GM23338 (cell line): Measurements from ENCODE around the gene PLBD2. TPM values are rescaled to one million over a fixed set of nuclear protein-coding genes. Genes with fewer than 3 reads are reported as not detected.

ENCODE experiments used
- ATAC-seq: fragments of 200-7000 bp; cut with Tn5 transposase; 3 replicates; pipeline ENCODE4 v1.9.1; 2020
- DNase-seq: peaks from one replicate; pipeline ENCODE4 v3.0.0-alpha.2; 2015; ENCODE audit warnings: low spot score
- H2AFZ ChIP-seq: fragments of 200-600 bp; sonication (generic); 2 replicates; pipeline ENCODE4 v1.8.0; 2016; ENCODE audit warnings: antibody characterized with exemption, mild to moderate bottlenecking, moderate library complexity
- H3F3A ChIP-seq: fragments of 200-600 bp; sonication (generic); replicated peaks from 2 replicates; pipeline ENCODE4 v1.8.0; 2017; ENCODE audit warnings: antibody characterized with exemption, mixed run types, low read depth
- H3K27ac ChIP-seq: fragments of 200-600 bp; sonication (generic); 2 replicates; pipeline ENCODE4 v1.6.1; 2016; ENCODE audit warnings: low read depth
- H3K27me3 ChIP-seq: fragments of 200-600 bp; sonication (generic); 2 replicates; pipeline ENCODE4 v1.8.0; 2016; ENCODE audit warnings: mild to moderate bottlenecking, mixed run types, moderate library complexity; ENCODE audit not compliant: insufficient read depth
- H3K36me3 ChIP-seq: fragments of 200-600 bp; sonication (generic); 2 replicates; pipeline ENCODE4 v1.8.0; 2016; ENCODE audit warnings: mild to moderate bottlenecking; ENCODE audit not compliant: insufficient read depth
- H3K4me1 ChIP-seq: fragments of 200-600 bp; sonication (generic); 2 replicates; pipeline ENCODE4 v1.8.0; 2016; ENCODE audit warnings: mild to moderate bottlenecking, moderate library complexity; ENCODE audit not compliant: insufficient read depth
- H3K4me2 ChIP-seq: fragments of 200-600 bp; sonication (generic); 2 replicates; pipeline ENCODE4 v1.7.1; 2017; ENCODE audit warnings: mixed run types
- H3K4me3 ChIP-seq: fragments of 200-600 bp; sonication (generic); 2 replicates; pipeline ENCODE4 v1.6.1; 2016; ENCODE audit warnings: mixed run types
- H3K79me2 ChIP-seq: fragments of 200-600 bp; sonication (generic); replicated peaks from 2 replicates; pipeline ENCODE4 v1.8.0; 2017; ENCODE audit warnings: mild to moderate bottlenecking; ENCODE audit not compliant: insufficient read depth
- H3K9me2 ChIP-seq: fragments of 200-600 bp; sonication (generic); 2 replicates; pipeline ENCODE4 v1.8.0; 2017; ENCODE audit not compliant: insufficient read depth
- H4K20me1 ChIP-seq: fragments of 200-600 bp; sonication (generic); replicated peaks from 2 replicates; pipeline ENCODE4 v1.8.0; 2017; ENCODE audit warnings: mild to moderate bottlenecking; ENCODE audit not compliant: insufficient read depth
- H3K27ac Mint-ChIP-seq: 2 replicates; pipeline ENCODE4 v1.8.0; 2020; ENCODE audit warnings: inconsistent platforms, mild to moderate bottlenecking, moderate library complexity, mixed read lengths
- H3K27me3 Mint-ChIP-seq: 3 replicates; pipeline ENCODE4 v1.8.0; 2022; ENCODE audit warnings: low read depth, mild to moderate bottlenecking, moderate library complexity, mixed read lengths, inconsistent platforms; ENCODE audit not compliant: insufficient read depth, poor library complexity
- H3K36me3 Mint-ChIP-seq: 3 replicates; pipeline ENCODE4 v1.8.0; 2021; ENCODE audit warnings: low read depth, mild to moderate bottlenecking, inconsistent platforms, moderate library complexity, mixed read lengths
- H3K4me1 Mint-ChIP-seq: 3 replicates; pipeline ENCODE4 v1.8.0; 2020; ENCODE audit warnings: mild to moderate bottlenecking, inconsistent platforms, mixed read lengths
- H3K4me3 Mint-ChIP-seq: 3 replicates; pipeline ENCODE4 v1.8.0; 2021; ENCODE audit warnings: moderate library complexity, mild to moderate bottlenecking, inconsistent platforms, mixed read lengths
- H3K9me3 Mint-ChIP-seq: 3 replicates; pipeline ENCODE4 v1.8.0; 2020; ENCODE audit warnings: moderate library complexity, mild to moderate bottlenecking, inconsistent platforms, mixed read lengths
- CREB1 ChIP-seq: fragments of 250-450 bp; sonication (Bioruptor Pico); IDR thresholded peaks from 2 replicates; pipeline ENCODE4 v1.5.0; 2020; ENCODE audit warnings: low read depth, mild to moderate bottlenecking, moderate library complexity
- EZH2 ChIP-seq: fragments of 200-600 bp; sonication (generic); IDR thresholded peaks from one replicate; pipeline ENCODE4 v1.8.0; 2017; ENCODE audit warnings: antibody characterized with exemption, mild to moderate bottlenecking, low read depth; ENCODE audit not compliant: unreplicated experiment
- EZH2phosphoT487 ChIP-seq: fragments of 200-600 bp; sonication (generic); IDR thresholded peaks from one replicate; pipeline ENCODE4 v1.8.1; 2018; ENCODE audit warnings: antibody characterized with exemption; ENCODE audit not compliant: unreplicated experiment
- JUNB ChIP-seq: IDR thresholded peaks from one replicate; pipeline ENCODE4 v1.6.1; 2016; ENCODE audit warnings: antibody characterized with exemption; ENCODE audit not compliant: unreplicated experiment
- NANOG ChIP-seq: IDR thresholded peaks from 2 replicates; pipeline ENCODE4 v1.6.1; 2016; ENCODE audit warnings: antibody characterized with exemption, borderline replicate concordance
- POLR2AphosphoS5 ChIP-seq: IDR thresholded peaks from 2 replicates; pipeline ENCODE4 v1.6.1; 2016; ENCODE audit warnings: antibody characterized with exemption, low read depth
- STAT1 ChIP-seq: IDR thresholded peaks from one replicate; pipeline ENCODE4 v1.6.1; 2016; ENCODE audit warnings: antibody characterized with exemption; ENCODE audit not compliant: unreplicated experiment
- ZNF114 ChIP-seq: fragments of 250-450 bp; sonication (Bioruptor Pico); IDR thresholded peaks from 2 replicates; pipeline ENCODE4 v1.5.0; 2020; ENCODE audit warnings: mild to moderate bottlenecking, moderate library complexity
- ZNF331 ChIP-seq: fragments of 250-450 bp; sonication (Bioruptor Pico); IDR thresholded peaks from 2 replicates; pipeline ENCODE4 v1.5.0; 2020; ENCODE audit warnings: low read depth, mild to moderate bottlenecking, moderate library complexity
- polyA plus RNA-seq: library from polyadenylated mRNA; unstranded; fragments of >200 nt; fragmentation: Nextera tagmentation; extraction: Ambion mirVana; gene quantifications from 2 replicates; pipeline ENCODE4 v1.2.1, GENCODE V29; 2016
- total RNA-seq: library from RNA; depleted of rRNA; stranded (reverse); fragments of >200 nt; shearing (Covaris generic); gene quantifications from 2 replicates; pipeline ENCODE4 v1.2.3, GENCODE V29; 2014
- TF ChIP-seq, protein P1 (sequence below), 2 experiments: fragments of 200-600 bp in 1 of 2; sonication (generic) in 1 of 2; conservative IDR thresholded peaks; 2 replicates each; pipeline versions ENCODE4 v1.5.1 to v1.6.1; 2016 to 2017; ENCODE audit warnings: antibody characterized with exemption in 2 of 2, low read depth in 2 of 2, mild to moderate bottlenecking in 2 of 2, moderate library complexity in 1 of 2
- TF ChIP-seq, protein P2 (sequence below): fragments of 250-450 bp; sonication (Bioruptor Pico); IDR thresholded peaks from 2 replicates; pipeline ENCODE4 v1.5.0; 2020; ENCODE audit warnings: mild to moderate bottlenecking, moderate library complexity
- TF ChIP-seq, protein P3 (sequence below): IDR thresholded peaks from 2 replicates; pipeline ENCODE4 v1.6.1; 2016; ENCODE audit warnings: antibody characterized with exemption
- TF ChIP-seq, protein P4 (sequence below): IDR thresholded peaks from one replicate; pipeline ENCODE4 v1.6.1; 2018; ENCODE audit warnings: antibody characterized with exemption; ENCODE audit not compliant: unreplicated experiment

PLBD2 gene
- total and polyA plus RNA-seq, 2 experiments from 2014 or later, result 10.2 to 37.1 TPM

DNA sequence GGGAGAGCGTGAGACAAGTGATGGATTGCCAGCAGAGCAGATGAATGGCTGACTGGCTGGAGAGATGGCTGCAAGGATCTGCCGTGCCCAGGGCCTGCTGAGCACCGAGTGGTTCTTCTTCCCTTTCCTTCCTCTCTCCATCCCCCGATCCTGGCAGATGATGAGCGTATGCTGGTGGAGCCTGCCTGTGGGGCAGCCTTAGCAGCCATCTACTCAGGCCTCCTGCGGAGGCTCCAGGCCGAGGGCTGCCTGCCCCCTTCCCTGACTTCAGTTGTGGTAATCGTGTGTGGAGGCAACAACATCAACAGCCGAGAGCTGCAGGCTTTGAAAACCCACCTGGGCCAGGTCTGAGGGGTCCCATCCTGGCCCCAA is 79.3 kb downstream of the PLBD2 start:
- H3K27ac Mint-ChIP-seq, result no peak overlapping the region
- Histone ChIP-seq H3K4me2 (no peak overlapping the region), H3K4me3 (no peak overlapping the region), H4K20me1 (no peaks in the 10 kb centered on the region), H3F3A (no peaks in the 10 kb centered on the region), H3K79me2 (no peaks in the 10 kb centered on the region), H3K36me3 (no peaks in the 10 kb centered on the region), H3K27me3 (no peaks in the 10 kb centered on the region), H3K4me1 (no peaks in the 10 kb centered on the region), H3K9me2 (no peaks in the 10 kb centered on the region), H3K27ac (no peak overlapping the region), H2AFZ (no peak overlapping the region)
- no peaks in the 10 kb centered on the region for H3K9me3 Mint-ChIP-seq
- DNase-seq (no peak), ATAC-seq (no peak)
- no peak for TF ChIP-seq CREB1
- TF ChIP-seq, protein P1, sequence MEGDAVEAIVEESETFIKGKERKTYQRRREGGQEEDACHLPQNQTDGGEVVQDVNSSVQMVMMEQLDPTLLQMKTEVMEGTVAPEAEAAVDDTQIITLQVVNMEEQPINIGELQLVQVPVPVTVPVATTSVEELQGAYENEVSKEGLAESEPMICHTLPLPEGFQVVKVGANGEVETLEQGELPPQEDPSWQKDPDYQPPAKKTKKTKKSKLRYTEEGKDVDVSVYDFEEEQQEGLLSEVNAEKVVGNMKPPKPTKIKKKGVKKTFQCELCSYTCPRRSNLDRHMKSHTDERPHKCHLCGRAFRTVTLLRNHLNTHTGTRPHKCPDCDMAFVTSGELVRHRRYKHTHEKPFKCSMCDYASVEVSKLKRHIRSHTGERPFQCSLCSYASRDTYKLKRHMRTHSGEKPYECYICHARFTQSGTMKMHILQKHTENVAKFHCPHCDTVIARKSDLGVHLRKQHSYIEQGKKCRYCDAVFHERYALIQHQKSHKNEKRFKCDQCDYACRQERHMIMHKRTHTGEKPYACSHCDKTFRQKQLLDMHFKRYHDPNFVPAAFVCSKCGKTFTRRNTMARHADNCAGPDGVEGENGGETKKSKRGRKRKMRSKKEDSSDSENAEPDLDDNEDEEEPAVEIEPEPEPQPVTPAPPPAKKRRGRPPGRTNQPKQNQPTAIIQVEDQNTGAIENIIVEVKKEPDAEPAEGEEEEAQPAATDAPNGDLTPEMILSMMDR (conservative IDR thresholded peaks at IDR 0.05; ENCODE audit: low read depth in 2 of 2), result no peak
- TF ChIP-seq POLR2AphosphoS5, result no peak
- TF ChIP-seq EZH2phosphoT487, result no peak
- TF ChIP-seq ZNF331 (CRISPR knock-in tag), result no peak
- TF ChIP-seq, protein P2, sequence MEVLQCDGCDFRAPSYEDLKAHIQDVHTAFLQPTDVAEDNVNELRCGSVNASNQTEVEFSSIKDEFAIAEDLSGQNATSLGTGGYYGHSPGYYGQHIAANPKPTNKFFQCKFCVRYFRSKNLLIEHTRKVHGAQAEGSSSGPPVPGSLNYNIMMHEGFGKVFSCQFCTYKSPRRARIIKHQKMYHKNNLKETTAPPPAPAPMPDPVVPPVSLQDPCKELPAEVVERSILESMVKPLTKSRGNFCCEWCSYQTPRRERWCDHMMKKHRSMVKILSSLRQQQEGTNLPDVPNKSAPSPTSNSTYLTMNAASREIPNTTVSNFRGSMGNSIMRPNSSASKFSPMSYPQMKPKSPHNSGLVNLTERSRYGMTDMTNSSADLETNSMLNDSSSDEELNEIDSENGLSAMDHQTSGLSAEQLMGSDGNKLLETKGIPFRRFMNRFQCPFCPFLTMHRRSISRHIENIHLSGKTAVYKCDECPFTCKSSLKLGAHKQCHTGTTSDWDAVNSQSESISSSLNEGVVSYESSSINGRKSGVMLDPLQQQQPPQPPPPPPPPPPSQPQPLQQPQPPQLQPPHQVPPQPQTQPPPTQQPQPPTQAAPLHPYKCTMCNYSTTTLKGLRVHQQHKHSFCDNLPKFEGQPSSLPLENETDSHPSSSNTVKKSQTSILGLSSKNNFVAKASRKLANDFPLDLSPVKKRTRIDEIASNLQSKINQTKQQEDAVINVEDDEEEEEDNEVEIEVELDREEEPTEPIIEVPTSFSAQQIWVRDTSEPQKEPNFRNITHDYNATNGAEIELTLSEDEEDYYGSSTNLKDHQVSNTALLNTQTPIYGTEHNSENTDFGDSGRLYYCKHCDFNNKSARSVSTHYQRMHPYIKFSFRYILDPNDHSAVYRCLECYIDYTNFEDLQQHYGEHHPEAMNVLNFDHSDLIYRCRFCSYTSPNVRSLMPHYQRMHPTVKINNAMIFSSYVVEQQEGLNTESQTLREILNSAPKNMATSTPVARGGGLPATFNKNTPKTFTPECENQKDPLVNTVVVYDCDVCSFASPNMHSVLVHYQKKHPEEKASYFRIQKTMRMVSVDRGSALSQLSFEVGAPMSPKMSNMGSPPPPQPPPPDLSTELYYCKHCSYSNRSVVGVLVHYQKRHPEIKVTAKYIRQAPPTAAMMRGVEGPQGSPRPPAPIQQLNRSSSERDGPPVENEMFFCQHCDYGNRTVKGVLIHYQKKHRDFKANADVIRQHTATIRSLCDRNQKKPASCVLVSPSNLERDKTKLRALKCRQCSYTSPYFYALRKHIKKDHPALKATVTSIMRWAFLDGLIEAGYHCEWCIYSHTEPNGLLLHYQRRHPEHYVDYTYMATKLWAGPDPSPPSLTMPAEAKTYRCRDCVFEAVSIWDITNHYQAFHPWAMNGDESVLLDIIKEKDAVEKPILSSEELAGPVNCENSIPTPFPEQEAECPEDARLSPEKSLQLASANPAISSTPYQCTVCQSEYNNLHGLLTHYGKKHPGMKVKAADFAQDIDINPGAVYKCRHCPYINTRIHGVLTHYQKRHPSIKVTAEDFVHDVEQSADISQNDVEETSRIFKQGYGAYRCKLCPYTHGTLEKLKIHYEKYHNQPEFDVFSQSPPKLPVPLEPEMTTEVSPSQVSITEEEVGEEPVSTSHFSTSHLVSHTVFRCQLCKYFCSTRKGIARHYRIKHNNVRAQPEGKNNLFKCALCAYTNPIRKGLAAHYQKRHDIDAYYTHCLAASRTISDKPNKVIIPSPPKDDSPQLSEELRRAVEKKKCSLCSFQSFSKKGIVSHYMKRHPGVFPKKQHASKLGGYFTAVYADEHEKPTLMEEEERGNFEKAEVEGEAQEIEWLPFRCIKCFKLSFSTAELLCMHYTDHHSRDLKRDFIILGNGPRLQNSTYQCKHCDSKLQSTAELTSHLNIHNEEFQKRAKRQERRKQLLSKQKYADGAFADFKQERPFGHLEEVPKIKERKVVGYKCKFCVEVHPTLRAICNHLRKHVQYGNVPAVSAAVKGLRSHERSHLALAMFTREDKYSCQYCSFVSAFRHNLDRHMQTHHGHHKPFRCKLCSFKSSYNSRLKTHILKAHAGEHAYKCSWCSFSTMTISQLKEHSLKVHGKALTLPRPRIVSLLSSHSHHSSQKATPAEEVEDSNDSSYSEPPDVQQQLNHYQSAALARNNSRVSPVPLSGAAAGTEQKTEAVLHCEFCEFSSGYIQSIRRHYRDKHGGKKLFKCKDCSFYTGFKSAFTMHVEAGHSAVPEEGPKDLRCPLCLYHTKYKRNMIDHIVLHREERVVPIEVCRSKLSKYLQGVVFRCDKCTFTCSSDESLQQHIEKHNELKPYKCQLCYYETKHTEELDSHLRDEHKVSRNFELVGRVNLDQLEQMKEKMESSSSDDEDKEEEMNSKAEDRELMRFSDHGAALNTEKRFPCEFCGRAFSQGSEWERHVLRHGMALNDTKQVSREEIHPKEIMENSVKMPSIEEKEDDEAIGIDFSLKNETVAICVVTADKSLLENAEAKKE (CRISPR knock-in tag), result no peak
- TF ChIP-seq, protein P3, sequence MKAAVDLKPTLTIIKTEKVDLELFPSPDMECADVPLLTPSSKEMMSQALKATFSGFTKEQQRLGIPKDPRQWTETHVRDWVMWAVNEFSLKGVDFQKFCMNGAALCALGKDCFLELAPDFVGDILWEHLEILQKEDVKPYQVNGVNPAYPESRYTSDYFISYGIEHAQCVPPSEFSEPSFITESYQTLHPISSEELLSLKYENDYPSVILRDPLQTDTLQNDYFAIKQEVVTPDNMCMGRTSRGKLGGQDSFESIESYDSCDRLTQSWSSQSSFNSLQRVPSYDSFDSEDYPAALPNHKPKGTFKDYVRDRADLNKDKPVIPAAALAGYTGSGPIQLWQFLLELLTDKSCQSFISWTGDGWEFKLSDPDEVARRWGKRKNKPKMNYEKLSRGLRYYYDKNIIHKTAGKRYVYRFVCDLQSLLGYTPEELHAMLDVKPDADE, result no peak
- no peak for TF ChIP-seq ZNF114
- no peak for TF ChIP-seq STAT1
- no peak for TF ChIP-seq JUNB
- no peak for TF ChIP-seq NANOG
- TF ChIP-seq, protein P4, sequence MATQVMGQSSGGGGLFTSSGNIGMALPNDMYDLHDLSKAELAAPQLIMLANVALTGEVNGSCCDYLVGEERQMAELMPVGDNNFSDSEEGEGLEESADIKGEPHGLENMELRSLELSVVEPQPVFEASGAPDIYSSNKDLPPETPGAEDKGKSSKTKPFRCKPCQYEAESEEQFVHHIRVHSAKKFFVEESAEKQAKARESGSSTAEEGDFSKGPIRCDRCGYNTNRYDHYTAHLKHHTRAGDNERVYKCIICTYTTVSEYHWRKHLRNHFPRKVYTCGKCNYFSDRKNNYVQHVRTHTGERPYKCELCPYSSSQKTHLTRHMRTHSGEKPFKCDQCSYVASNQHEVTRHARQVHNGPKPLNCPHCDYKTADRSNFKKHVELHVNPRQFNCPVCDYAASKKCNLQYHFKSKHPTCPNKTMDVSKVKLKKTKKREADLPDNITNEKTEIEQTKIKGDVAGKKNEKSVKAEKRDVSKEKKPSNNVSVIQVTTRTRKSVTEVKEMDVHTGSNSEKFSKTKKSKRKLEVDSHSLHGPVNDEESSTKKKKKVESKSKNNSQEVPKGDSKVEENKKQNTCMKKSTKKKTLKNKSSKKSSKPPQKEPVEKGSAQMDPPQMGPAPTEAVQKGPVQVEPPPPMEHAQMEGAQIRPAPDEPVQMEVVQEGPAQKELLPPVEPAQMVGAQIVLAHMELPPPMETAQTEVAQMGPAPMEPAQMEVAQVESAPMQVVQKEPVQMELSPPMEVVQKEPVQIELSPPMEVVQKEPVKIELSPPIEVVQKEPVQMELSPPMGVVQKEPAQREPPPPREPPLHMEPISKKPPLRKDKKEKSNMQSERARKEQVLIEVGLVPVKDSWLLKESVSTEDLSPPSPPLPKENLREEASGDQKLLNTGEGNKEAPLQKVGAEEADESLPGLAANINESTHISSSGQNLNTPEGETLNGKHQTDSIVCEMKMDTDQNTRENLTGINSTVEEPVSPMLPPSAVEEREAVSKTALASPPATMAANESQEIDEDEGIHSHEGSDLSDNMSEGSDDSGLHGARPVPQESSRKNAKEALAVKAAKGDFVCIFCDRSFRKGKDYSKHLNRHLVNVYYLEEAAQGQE, result no peak
- no peak for TF ChIP-seq EZH2
- H3K4me1 Mint-ChIP-seq, result 0 out of 3 replicates have a peak, but pooled peaks cover 3% of the 10 kb centered on the region
- H3K36me3 Mint-ChIP-seq, result no peaks in the 10 kb centered on the region
- H3K4me3 Mint-ChIP-seq, result no peak overlapping the region
- peaks cover under 1% of the 10 kb centered on the region for H3K27me3 Mint-ChIP-seq
